Stimulated activated naive CD8-positive, alpha-beta T cell treated with anti-CD3 and anti-CD28 coated beads, Interleukin-15, amount 100 ng/mL, for 72 hours (primary cell): ENCODE measurements around the gene ATP8B1.

Source experiments
- ATAC-seq: fragments of 150-1000 bp; cut with Tn5 transposase; 2 replicates; pipeline ENCODE4 v1.10.0; 2021; ENCODE audit warnings: mild to moderate bottlenecking, moderate library complexity
- DNase-seq, 2 donors: peaks; one replicate each; pipeline ENCODE4 v3.0.0; 2021 to 2022
- H3K27ac Mint-ChIP-seq, 2 donors: one replicate each; pipeline ENCODE4 v1.8.0; 2022; ENCODE audit warnings: mild to moderate bottlenecking in 2 of 2, mixed read lengths in 2 of 2, moderate library complexity in 2 of 2
- H3K27me3 Mint-ChIP-seq: one replicate; pipeline ENCODE4 v1.8.0; 2022; ENCODE audit warnings: mixed read lengths
- H3K4me1 Mint-ChIP-seq: one replicate; pipeline ENCODE4 v1.8.0; 2022; ENCODE audit warnings: mild to moderate bottlenecking, mixed read lengths
- H3K4me3 Mint-ChIP-seq, 2 donors: one replicate each; pipeline ENCODE4 v1.8.0; 2022; ENCODE audit warnings: mild to moderate bottlenecking in 2 of 2, mixed read lengths in 2 of 2, moderate library complexity in 1 of 2
- H3K9me3 Mint-ChIP-seq, 2 donors: one replicate each; pipeline ENCODE4 v1.8.0; 2022; ENCODE audit warnings: mixed read lengths in 2 of 2

Gene ATP8B1

DNA sequence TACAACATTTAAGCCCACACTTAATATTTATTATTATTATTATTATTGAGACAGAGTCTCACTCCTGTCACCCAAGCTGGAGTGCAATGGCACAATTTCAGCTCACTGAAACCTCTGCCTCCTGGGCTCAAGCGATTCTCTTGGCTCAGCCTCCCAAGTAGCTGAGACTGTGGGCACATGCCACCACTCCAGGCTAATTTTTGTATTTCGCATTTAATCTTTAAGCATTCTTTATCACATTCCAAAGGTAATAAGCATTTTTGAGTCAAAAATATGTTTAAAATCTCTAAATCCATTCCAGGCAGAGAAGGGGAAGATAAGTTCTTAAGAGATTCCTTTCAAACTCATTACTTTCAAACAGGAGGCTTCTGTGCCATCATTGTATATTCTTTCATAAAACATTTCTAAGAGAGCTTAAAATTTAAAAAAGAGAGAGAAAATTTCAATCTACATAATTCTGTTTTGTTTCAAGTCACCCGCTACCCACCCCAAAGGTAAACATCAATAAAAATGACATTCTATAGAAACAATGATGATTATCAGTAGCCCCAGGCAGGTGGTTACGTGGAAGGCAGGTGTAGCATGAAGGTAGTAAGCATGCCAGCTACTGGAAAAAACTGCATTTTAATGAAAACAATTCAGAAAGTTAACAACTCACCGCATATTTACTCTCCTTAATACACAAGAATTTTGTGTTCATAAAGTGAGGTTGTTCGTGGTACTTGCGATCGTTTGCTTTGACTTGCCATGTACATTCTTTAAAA is 97.1 kb downstream of the ATP8B1 start:
- Mint-ChIP-seq H3K27me3 (no peaks in the 10 kb centered on the region), H3K27ac (no peak overlapping the region), H3K4me3 (no peak overlapping the region), H3K9me3 (peaks cover 19 to 38% of the 10 kb centered on the region in 2 donors), H3K4me1 (no peaks in the 10 kb centered on the region)
- DNase-seq (no peak), ATAC-seq (no peak)

- no peak overlapping the region for H3K27ac Mint-ChIP-seq
These were observed 98.1 kb downstream of the ATP8B1 start for GRCh38 chr18:57705011-57705410.

GRCh38 chr18:57698571-57699276 is 104.4 kb downstream of the ATP8B1 start:
- Mint-ChIP-seq H3K27me3 (no peaks in the 10 kb centered on the region), H3K4me1 (peaks cover 5% of the 10 kb centered on the region), H3K27ac (no peak overlapping the region), H3K9me3 (peaks cover 0 to 7% of the 10 kb centered on the region in 2 donors), H3K4me3 (no peak overlapping the region)
- ATAC-seq (no peak), DNase-seq (no peak)

More at GRCh38 chr18:57705011-57705410, 98.1 kb downstream of the ATP8B1 start:
- Mint-ChIP-seq H3K4me1 (no peaks in the 10 kb centered on the region), H3K9me3 (peaks cover 14 to 31% of the 10 kb centered on the region in 2 donors), H3K4me3 (no peak overlapping the region), H3K27me3 (no peaks in the 10 kb centered on the region)
- no peak for ATAC-seq
- no peak for DNase-seq

GRCh38 chr18:57697426-57697825 is 105.7 kb downstream of the ATP8B1 start:
- H3K4me1 Mint-ChIP-seq: peaks cover 7% of the 10 kb centered on the region

GRCh38 chr18:57696271-57696670 is 106.8 kb downstream of the ATP8B1 start:
- Mint-ChIP-seq H3K4me1 (peaks cover 7% of the 10 kb centered on the region), H3K27ac (no peak overlapping the region)

More at GRCh38 chr18:57697426-57697825, 105.7 kb downstream of the ATP8B1 start:
- DNase-seq (no peak), ATAC-seq (no peak)
- Mint-ChIP-seq H3K27ac (no peak overlapping the region), H3K4me3 (no peak overlapping the region), H3K9me3 (no peaks in the 10 kb centered on the region), H3K27me3 (no peaks in the 10 kb centered on the region)

DNA sequence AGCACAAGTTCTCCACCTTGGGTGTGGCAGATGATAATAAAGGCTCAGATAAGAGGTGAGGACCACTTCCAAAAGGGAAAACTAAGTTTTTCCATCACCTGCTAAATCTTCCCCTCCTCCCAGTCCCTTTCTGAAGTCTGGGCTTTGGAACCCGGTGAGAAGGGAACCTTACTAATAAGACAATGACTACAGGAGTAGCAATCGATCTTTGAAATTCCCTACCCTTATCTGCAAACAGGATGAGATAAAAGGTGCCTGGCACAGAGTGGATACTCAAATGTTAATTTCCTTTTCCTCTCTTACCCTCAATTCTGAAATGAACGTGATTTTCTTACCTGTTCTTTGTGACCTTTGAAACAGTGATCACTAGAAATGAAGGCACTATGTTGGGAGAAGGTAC is 111.8 kb downstream of the ATP8B1 start:
- Mint-ChIP-seq H3K27ac (no peak overlapping the region), H3K9me3 (peaks cover 0 to 6% of the 10 kb centered on the region in 2 donors), H3K4me1 (peaks cover 13% of the 10 kb centered on the region), H3K27me3 (no peaks in the 10 kb centered on the region), H3K4me3 (no peak overlapping the region)
- ATAC-seq (no peak), DNase-seq (no peak)

More at GRCh38 chr18:57696271-57696670, 106.8 kb downstream of the ATP8B1 start:
- Mint-ChIP-seq H3K9me3 (no peaks in the 10 kb centered on the region), H3K4me3 (no peak overlapping the region), H3K27me3 (no peaks in the 10 kb centered on the region)
- DNase-seq (no peak), ATAC-seq (no peak)

DNA sequence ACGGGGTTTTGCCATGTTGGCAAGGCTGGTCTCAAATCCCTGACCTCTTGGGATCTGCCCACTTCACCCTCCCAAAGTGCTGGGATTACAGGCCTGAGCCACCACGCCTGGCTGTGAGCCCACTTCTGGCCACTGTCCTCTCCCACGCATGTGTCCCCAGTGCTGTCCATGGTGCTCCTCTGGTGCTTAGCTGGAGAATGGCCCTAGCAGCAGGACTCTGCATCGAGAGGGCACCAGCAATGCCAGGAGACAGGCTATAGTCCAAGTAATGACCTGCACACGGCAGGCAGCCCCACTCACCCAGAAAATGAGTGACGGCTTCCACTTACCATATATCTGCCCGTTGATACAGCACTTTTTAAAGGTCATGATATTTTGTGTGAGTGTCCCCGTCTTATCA is 115.1 kb downstream of the ATP8B1 start:
- Mint-ChIP-seq H3K27ac (no peak overlapping the region), H3K9me3 (peaks cover 0 to 6% of the 10 kb centered on the region in 2 donors), H3K4me3 (no peak overlapping the region), H3K4me1 (peaks cover 16% of the 10 kb centered on the region), H3K27me3 (no peaks in the 10 kb centered on the region)
- ATAC-seq: no peak
- no peak for DNase-seq

DNA sequence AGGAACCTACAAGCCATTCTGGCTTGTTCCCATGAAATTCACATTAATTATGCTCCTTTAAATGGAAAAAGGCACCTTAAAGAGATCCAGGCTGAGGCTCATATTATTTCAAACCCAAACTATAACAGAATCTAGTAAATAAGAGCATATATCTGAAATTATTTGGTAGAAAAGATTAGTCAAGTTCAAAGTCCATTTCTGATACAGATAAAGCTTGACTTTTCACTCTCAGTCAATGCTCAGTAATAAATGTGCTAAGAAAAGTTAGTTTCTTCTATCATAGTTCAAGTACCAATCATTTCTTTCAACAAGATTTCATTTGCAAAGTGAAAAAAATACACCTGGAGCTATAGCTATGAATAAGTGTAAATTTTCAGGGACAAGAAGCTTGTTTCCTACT is 119.6 kb downstream of the ATP8B1 start:
- no peak overlapping the region for H3K27ac Mint-ChIP-seq
- no peak overlapping the region for H3K4me3 Mint-ChIP-seq
- peaks cover 4 to 7% of the 10 kb centered on the region in 2 donors for H3K9me3 Mint-ChIP-seq
- no peak for ATAC-seq
- H3K27me3 Mint-ChIP-seq: no peaks in the 10 kb centered on the region
- peaks cover 10% of the 10 kb centered on the region for H3K4me1 Mint-ChIP-seq
- DNase-seq: no peak

- no peak overlapping the region for H3K27ac Mint-ChIP-seq
- H3K4me1 Mint-ChIP-seq: peaks cover 17% of the 10 kb centered on the region
- H3K9me3 Mint-ChIP-seq: peaks cover 0 to 7% of the 10 kb centered on the region in 2 donors
- DNase-seq: no peak
- H3K4me3 Mint-ChIP-seq: no peak overlapping the region
- no peaks in the 10 kb centered on the region for H3K27me3 Mint-ChIP-seq
- no peak for ATAC-seq
These were observed 125.6 kb downstream of the ATP8B1 start for GRCh38 chr18:57677262-57678211.

- no peak for DNase-seq
- peaks cover 21% of the 10 kb centered on the region for H3K4me1 Mint-ChIP-seq
- H3K4me3 Mint-ChIP-seq: no peak overlapping the region
- ATAC-seq: no peak
- peaks cover 5 to 7% of the 10 kb centered on the region in 2 donors for H3K9me3 Mint-ChIP-seq
- no peak overlapping the region for H3K27ac Mint-ChIP-seq
- no peaks in the 10 kb centered on the region for H3K27me3 Mint-ChIP-seq
These were observed 128.2 kb downstream of the ATP8B1 start for GRCh38 chr18:57674891-57675290.

DNA sequence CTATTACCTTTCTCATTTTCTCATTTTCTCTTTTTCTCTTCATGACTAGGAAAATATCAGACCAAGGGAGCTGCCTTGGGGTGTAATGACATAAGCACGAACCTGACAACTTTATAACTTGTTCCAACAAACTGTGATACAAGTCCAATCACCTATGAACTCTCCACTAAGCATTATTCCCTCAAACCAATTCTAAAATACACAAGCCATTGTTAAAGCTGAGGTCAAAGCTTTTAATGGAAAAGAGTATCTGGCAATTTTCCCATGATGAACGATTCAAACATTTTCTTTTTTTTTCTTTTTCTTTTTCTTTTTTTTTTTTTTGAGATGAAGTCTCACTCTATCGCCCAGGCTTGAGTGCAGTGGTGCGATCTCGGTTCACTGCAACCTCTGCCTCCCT is 133.1 kb downstream of the ATP8B1 start:
- ATAC-seq: no peak
- H3K4me1 Mint-ChIP-seq: peaks cover 41% of the 10 kb centered on the region

GRCh38 chr18:57668021-57668420 is 135.1 kb downstream of the ATP8B1 start:
- H3K4me1 Mint-ChIP-seq: peaks cover 57% of the 10 kb centered on the region
- no peak for ATAC-seq
- no peak for DNase-seq
- H3K9me3 Mint-ChIP-seq: peaks cover 5 to 7% of the 10 kb centered on the region in 2 donors
- H3K27ac Mint-ChIP-seq: no peak overlapping the region
- no peak overlapping the region for H3K4me3 Mint-ChIP-seq
- no peaks in the 10 kb centered on the region for H3K27me3 Mint-ChIP-seq

More for the DNA sequence above, 133.1 kb downstream of the ATP8B1 start:
- H3K4me3 Mint-ChIP-seq: no peak overlapping the region
- no peak for DNase-seq
- no peak overlapping the region for H3K27ac Mint-ChIP-seq
- peaks cover 5 to 7% of the 10 kb centered on the region in 2 donors for H3K9me3 Mint-ChIP-seq
- no peaks in the 10 kb centered on the region for H3K27me3 Mint-ChIP-seq

DNA sequence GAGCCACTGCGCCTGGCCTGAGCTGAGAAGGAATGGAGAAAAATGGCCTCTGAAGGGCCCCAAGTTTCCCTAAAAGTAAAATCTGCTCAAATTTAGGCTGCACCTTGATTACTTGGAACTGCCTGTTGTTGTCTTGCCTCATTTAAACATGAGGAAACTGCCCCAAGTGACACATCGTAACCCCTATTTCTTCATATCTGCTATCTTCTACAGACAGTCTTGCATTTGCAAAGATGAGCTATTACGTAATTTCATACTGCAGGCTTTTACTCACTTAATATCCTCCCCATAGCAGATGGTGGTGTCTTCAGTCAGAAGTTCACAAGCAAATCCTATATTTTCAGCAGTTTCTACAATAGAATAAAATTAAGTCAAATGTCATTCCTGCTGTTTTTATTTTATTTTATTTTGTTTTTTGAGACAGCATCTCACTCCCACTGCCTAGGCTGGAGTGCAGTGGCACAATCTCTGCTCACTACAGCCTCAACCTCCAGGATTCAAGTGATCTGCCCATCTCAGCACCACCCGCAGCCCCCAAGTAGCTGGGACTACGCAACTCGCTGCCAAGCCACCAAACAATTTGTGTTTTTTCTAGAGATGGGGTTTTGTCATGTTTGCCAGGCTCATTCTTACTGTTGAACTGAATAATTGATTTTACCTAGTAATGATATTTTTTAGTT is 136.2 kb downstream of the ATP8B1 start:
- H3K27me3 Mint-ChIP-seq: no peaks in the 10 kb centered on the region
- peak overlapping the region; percentile 98 to 99 for H3K27ac Mint-ChIP-seq
- DNase-seq: no peak
- H3K9me3 Mint-ChIP-seq: peaks cover under 1 to 2% of the 10 kb centered on the region in 2 donors
- H3K4me1 Mint-ChIP-seq: peaks cover 62% of the 10 kb centered on the region
- peak; percentile 79 for ATAC-seq
- peak overlapping the region; percentile 65 to 67 for H3K4me3 Mint-ChIP-seq

- no peak for ATAC-seq
- no peaks in the 10 kb centered on the region for H3K27me3 Mint-ChIP-seq
- peaks cover 61% of the 10 kb centered on the region for H3K4me1 Mint-ChIP-seq
- peak overlapping the region; percentile 67 to 86 for H3K27ac Mint-ChIP-seq
- H3K9me3 Mint-ChIP-seq: no peaks in the 10 kb centered on the region
- no peak for DNase-seq
- peak overlapping the region in 1 of 2 donors; percentile 8 for H3K4me3 Mint-ChIP-seq
These were observed 138.4 kb downstream of the ATP8B1 start for GRCh38 chr18:57664568-57665165.
